Bronchial epithelial cell (primary cell): Measurements from ENCODE around the gene RNF26. TPM values are rescaled to one million over a fixed set of nuclear protein-coding genes. Genes with fewer than 3 reads are reported as not detected.

Experiments
- DNase-seq: peaks from one replicate; pipeline ENCODE4 v3.0.0-alpha.2; 2010; ENCODE audit warnings: low read depth
- FAIRE-seq: peaks from 2 replicates; lab custom pipeline; 2011; peaks lifted over from hg19 to GRCh38; lab: Jason Lieb, UNC
- H3K27me3 ChIP-seq: 2 replicates; pipeline ENCODE4 v1.5.1; 2011; ENCODE audit warnings: low read length; ENCODE audit not compliant: control insufficient read depth, insufficient read depth
- H3K36me3 ChIP-seq: 2 replicates; pipeline ENCODE4 v1.5.1; 2011; ENCODE audit warnings: low read length; ENCODE audit not compliant: control insufficient read depth, insufficient read depth
- H3K4me3 ChIP-seq: 2 replicates; pipeline ENCODE4 v1.5.1; 2011; ENCODE audit warnings: mild to moderate bottlenecking, low read depth, low read length, control low read depth
- CTCF ChIP-seq: IDR thresholded peaks from 2 replicates; pipeline ENCODE4 v1.5.1; 2011; ENCODE audit warnings: mild to moderate bottlenecking, moderate library complexity, low read length, control low read depth, inconsistent platforms; ENCODE audit not compliant: insufficient read depth, severe bottlenecking
- total RNA-seq: library from RNA; depleted of rRNA; stranded (reverse); fragments of >200 nt; gene quantifications from 2 replicates; pipeline ENCODE4 v1.2.1, GENCODE V29; 2014

Gene RNF26
- total RNA-seq, 1 donor from 2014 or later, result 2.4 TPM

- DNase-seq, result no peak
- FAIRE-seq, result no peak
- TF ChIP-seq CTCF, result no peak
- Histone ChIP-seq H3K27me3 (no peaks in the 10 kb centered on the region), H3K4me3 (peak within 1 kb of the TSS; percentile 51), H3K36me3 (peaks cover 10% of the 10 kb centered on the region)
Observed at GRCh38 chr11:119316729-119317591, 17.4 kb upstream of the RNF26 start, which contains the start of gene MCAM. Gene MCAM (minus strand): TSS chr11:119317130. CDS start chr11:119317101, 29 bp downstream.

GRCh38 chr11:119317592-119318239 is 16.6 kb upstream of the RNF26 start:
- Histone ChIP-seq H3K36me3 (peaks cover 5% of the 10 kb centered on the region), H3K27me3 (no peaks in the 10 kb centered on the region), H3K4me3 (peak overlapping the region; percentile 51)
- DNase-seq (peak; percentile 80), FAIRE-seq (no peak)
- no peak for TF ChIP-seq CTCF

- no peak for TF ChIP-seq CTCF
- Histone ChIP-seq H3K27me3 (no peaks in the 10 kb centered on the region), H3K36me3 (peaks cover 4% of the 10 kb centered on the region), H3K4me3 (no peak overlapping the region)
- DNase-seq (peak; percentile 93), FAIRE-seq (no peak)
Observed at GRCh38 chr11:119318240-119319135, 15.8 kb upstream of the RNF26 start.

GRCh38 chr11:119319136-119319699 is 15.1 kb upstream of the RNF26 start:
- no peak for DNase-seq
- no peak for TF ChIP-seq CTCF
- peaks cover 4% of the 10 kb centered on the region for H3K36me3 ChIP-seq
- FAIRE-seq, result no peak
- no peak overlapping the region for H3K4me3 ChIP-seq
- no peaks in the 10 kb centered on the region for H3K27me3 ChIP-seq

DNA sequence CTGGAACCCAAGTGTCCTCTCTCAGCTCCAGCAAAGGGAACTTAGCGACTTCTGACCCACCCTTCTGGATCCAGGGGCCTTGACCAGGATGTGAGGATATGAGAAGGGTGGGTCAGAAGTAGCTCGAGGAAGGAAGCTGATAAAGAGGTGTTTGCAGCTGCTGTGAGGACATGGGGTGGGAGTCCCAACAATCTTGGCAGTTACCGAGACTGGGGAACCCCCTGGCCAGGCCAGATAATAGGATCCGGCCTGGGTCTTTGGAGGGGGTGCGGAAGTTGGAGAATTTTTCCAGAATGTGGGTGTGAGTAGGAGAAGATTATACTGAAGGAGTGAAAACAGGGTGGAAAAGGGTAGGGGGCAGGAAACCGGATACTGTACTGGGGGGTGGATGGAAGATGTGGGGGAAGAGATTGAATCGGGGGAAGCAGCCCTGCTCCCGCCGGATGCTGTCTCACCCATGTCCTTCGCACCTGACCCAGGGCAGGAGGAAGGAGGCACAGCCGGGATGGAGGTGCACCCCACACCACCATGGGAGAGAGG is 14.6 kb upstream of the RNF26 start:
- no peak for TF ChIP-seq CTCF
- no peak for DNase-seq
- H3K4me3 ChIP-seq, result no peak overlapping the region
- H3K27me3 ChIP-seq, result no peaks in the 10 kb centered on the region
- H3K36me3 ChIP-seq, result no peaks in the 10 kb centered on the region
- FAIRE-seq, result no peak
